Measurements from ENCODE around the gene UNC5B.

UNC5B gene

GRCh38 chr10:71302874-71303568 is 90.7 kb downstream of the UNC5B start:
- DNase-seq: peak; percentile 11

- DNase-seq: no peak
Observed at GRCh38 chr10:71303569-71303907, 91.2 kb downstream of the UNC5B start.

- no peak for DNase-seq
Observed at GRCh38 chr10:71304914-71305313, 92.5 kb downstream of the UNC5B start.

- no peak for DNase-seq
Observed at GRCh38 chr10:71306979-71307378, 94.6 kb downstream of the UNC5B start.

- DNase-seq: no peak
Observed at GRCh38 chr10:71307469-71308085, 95.2 kb downstream of the UNC5B start.

- no peak for DNase-seq
Observed at GRCh38 chr10:71308244-71308643, 95.9 kb downstream of the UNC5B start.

- DNase-seq: no peak
Observed at GRCh38 chr10:71308985-71309384, 96.6 kb downstream of the UNC5B start.

GRCh38 chr10:71309919-71310318 is 97.5 kb downstream of the UNC5B start:
- DNase-seq: no peak

GRCh38 chr10:71312220-71312619 is 99.8 kb downstream of the UNC5B start:
- no peak for DNase-seq

GRCh38 chr10:71312811-71313789 is 100.7 kb downstream of the UNC5B start:
- no peak for DNase-seq

- no peak for DNase-seq
Observed at GRCh38 chr10:71314028-71314693, 101.8 kb downstream of the UNC5B start.

- no peak for DNase-seq
Observed at GRCh38 chr10:71314694-71315225, 102.4 kb downstream of the UNC5B start.

GRCh38 chr10:71316056-71316785 is 103.9 kb downstream of the UNC5B start:
- no peak for DNase-seq

- DNase-seq: no peak
Observed at GRCh38 chr10:71316786-71317160, 104.4 kb downstream of the UNC5B start.

GRCh38 chr10:71317739-71318138 is 105.4 kb downstream of the UNC5B start:
- no peak for DNase-seq

- peak; percentile 19 for DNase-seq
Observed at GRCh38 chr10:71319042-71319799, 106.9 kb downstream of the UNC5B start, which contains the start of gene SLC29A3. Gene SLC29A3 (plus strand): TSS chr10:71319259. CDS start chr10:71319310, 51 bp downstream.

- no peak for DNase-seq
Observed at GRCh38 chr10:71319800-71320392, 107.5 kb downstream of the UNC5B start.

GRCh38 chr10:71320592-71320991 is 108.2 kb downstream of the UNC5B start:
- no peak for DNase-seq

GRCh38 chr10:71321386-71321785 is 109.0 kb downstream of the UNC5B start:
- no peak for DNase-seq

- no peak for DNase-seq
Observed at GRCh38 chr10:71323407-71323806, 111.0 kb downstream of the UNC5B start.

- DNase-seq: no peak
Observed at GRCh38 chr10:71324743-71325142, 112.4 kb downstream of the UNC5B start.
